ENCODE results near the gene HDAC3.
"Not testable (repeated sequence)": the region's sequence is repeated elsewhere in the genome, so short reads cannot be mapped to it uniquely, and the experiment has no call there.

Gene HDAC3

GRCh38 chr5:141633871-141634561, 2.6 kb downstream of the HDAC3 start:
- DNase-seq: no peak

GRCh38 chr5:141632650-141633049, 4.0 kb downstream of the HDAC3 start:
- DNase-seq: no peak

- DNase-seq: no peak
These were observed 6.0 kb downstream of the HDAC3 start for GRCh38 chr5:141630570-141631140.

- no peak for DNase-seq
These were observed 8.4 kb downstream of the HDAC3 start for GRCh38 chr5:141628175-141628788.

GRCh38 chr5:141623611-141624010, 13.0 kb downstream of the HDAC3 start:
- DNase-seq: no peak

GRCh38 chr5:141623186-141623585, 13.5 kb downstream of the HDAC3 start:
- no peak for DNase-seq

- peak; percentile 98 for DNase-seq
These were observed 17.7 kb downstream of the HDAC3 start, which contains the start of gene DIAPH1 for GRCh38 chr5:141618804-141619554. TSS of gene DIAPH1 (minus strand) at chr5:141619000. CDS start at chr5:141618914, 86 bp downstream.

- DNase-seq: peak; percentile 67
These were observed 18.4 kb downstream of the HDAC3 start for GRCh38 chr5:141618030-141618803.

- DNase-seq: no peak
These were observed 19.0 kb downstream of the HDAC3 start for GRCh38 chr5:141617682-141618029.

GRCh38 chr5:141617128-141617527, 19.5 kb downstream of the HDAC3 start:
- no peak for DNase-seq

GRCh38 chr5:141615991-141616720, 20.5 kb downstream of the HDAC3 start:
- no peak for DNase-seq

- no peak for DNase-seq
These were observed 23.3 kb downstream of the HDAC3 start for GRCh38 chr5:141613344-141613743.

- no peak for DNase-seq
These were observed 25.4 kb downstream of the HDAC3 start for GRCh38 chr5:141611289-141611688.

- not testable (repeated sequence) for DNase-seq
These were observed 26.7 kb downstream of the HDAC3 start for GRCh38 chr5:141609921-141610320.

GRCh38 chr5:141609044-141609443, 27.6 kb downstream of the HDAC3 start:
- no peak for DNase-seq

GRCh38 chr5:141608557-141608956, 28.1 kb downstream of the HDAC3 start:
- no peak for DNase-seq

- no peak for DNase-seq
These were observed 28.6 kb downstream of the HDAC3 start for GRCh38 chr5:141608046-141608445.

- DNase-seq: peak; percentile 89
These were observed 30.9 kb downstream of the HDAC3 start for GRCh38 chr5:141605523-141606277.

GRCh38 chr5:141603923-141604717, 32.5 kb downstream of the HDAC3 start:
- DNase-seq: peak; percentile 50

- DNase-seq: no peak
These were observed 34.0 kb downstream of the HDAC3 start for GRCh38 chr5:141602606-141603005.
